ENCODE measurements around the gene GZMB.

DNA sequence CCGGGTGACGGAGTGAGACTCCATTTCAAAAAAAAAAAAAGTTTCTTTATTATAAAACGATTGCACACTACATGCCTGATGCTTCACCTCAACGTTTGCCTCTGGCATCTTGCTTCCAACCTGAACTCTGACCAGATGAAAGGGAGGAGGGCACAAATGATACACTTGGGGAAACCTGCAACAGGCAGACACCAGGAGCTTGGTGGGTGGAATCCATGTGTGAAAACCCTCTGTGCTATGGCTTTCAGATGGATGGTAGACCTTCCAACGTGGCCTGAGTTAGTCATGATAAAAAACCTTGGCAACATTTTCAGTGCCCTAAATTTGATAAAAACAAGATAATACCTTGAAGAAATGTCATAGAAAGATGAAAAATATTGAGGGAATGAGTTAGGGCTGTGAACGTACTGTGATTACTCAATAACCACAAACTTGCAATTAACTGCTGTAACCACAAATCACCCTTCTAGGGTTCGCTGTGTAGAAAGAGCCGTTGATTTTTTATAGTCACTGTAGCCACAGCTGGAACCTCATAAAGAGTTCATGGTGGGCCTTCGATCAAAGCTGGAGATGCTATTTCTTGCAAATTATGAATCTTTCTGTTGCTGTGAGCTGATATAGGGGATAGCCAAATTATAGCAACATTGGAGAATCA, 26.1 kb upstream of the GZMB start:
- TF ChIP-seq RAD21 (conservative IDR thresholded peaks at IDR 0.05) = no peak
- TF ChIP-seq, protein P1, sequence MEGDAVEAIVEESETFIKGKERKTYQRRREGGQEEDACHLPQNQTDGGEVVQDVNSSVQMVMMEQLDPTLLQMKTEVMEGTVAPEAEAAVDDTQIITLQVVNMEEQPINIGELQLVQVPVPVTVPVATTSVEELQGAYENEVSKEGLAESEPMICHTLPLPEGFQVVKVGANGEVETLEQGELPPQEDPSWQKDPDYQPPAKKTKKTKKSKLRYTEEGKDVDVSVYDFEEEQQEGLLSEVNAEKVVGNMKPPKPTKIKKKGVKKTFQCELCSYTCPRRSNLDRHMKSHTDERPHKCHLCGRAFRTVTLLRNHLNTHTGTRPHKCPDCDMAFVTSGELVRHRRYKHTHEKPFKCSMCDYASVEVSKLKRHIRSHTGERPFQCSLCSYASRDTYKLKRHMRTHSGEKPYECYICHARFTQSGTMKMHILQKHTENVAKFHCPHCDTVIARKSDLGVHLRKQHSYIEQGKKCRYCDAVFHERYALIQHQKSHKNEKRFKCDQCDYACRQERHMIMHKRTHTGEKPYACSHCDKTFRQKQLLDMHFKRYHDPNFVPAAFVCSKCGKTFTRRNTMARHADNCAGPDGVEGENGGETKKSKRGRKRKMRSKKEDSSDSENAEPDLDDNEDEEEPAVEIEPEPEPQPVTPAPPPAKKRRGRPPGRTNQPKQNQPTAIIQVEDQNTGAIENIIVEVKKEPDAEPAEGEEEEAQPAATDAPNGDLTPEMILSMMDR (IDR thresholded peaks at IDR 0.05; ENCODE audit: poor library complexity, severe bottlenecking) = no peak
- TF ChIP-seq TAF1 (IDR thresholded peaks at IDR 0.05; ENCODE audit: low read depth) = no peak
- no peak for TF ChIP-seq POLR2AphosphoS5 (IDR thresholded peaks at IDR 0.05)

Measured in neural cell (in vitro differentiated cells).